Measurements from ENCODE around the gene MATCAP1.

The MATCAP1 gene

GRCh38 chr16:67207249-67208091, 23.7 kb upstream of the MATCAP1 start:
- no peak for DNase-seq (ENCODE audit: low spot score)

GRCh38 chr16:67206838-67207248, 23.1 kb upstream of the MATCAP1 start:
- no peak for DNase-seq (ENCODE audit: low spot score)

DNA sequence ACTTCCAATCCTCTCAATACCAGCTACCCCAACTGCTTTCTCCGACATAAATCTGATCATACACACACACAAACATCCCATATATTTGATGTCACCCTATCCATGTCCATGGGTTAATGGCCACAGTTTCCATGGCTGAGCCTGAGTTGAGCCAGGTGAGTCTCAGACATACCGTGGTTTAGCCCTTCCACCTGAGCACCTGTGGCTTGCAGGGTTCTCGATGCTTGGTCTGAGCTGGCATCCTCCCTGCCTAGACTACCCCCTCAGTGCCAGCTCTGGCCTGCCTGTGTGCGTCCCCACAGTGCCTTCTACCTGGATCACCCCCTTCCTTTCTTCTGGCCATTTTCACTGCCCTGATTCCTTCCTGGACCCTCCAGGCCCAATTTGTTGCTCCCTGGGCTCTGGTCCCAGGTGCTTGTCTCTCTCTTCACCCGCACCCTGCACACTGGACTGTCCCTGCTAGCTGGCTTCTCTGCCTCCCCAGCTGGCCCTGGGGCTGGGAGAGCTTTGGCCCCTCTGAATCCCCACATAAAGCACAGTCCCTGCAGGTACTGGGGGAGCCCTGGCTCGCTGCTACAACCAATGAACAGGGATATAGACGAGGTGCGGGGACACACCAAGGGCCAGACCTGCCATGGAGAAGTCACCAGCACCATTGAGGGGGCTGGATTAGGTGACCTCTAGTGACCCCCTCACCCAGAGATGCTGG, 22.5 kb upstream of the MATCAP1 start:
- no peak for DNase-seq (ENCODE audit: low spot score)

DNA sequence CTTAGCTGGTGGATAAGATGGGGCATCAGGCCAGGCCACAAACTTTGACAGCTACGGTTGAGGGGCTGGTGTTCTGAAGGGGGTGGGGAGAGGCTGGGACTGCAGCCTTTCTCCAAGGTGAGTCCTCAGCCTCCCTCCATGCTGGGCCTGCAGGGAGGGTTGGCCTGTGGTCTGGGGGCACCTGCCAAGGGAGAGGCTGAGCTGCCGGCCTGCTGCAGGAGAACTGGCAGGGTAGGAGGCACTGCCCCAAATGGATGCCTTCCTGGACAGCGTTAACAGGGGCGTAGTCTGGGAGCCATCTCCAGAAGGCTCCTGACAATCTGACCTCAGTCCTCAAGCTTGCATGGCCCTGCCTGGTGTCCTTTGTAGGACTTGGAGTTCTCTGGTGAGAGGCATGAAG, 20.3 kb upstream of the MATCAP1 start:
- no peak for DNase-seq (ENCODE audit: low spot score)

DNA sequence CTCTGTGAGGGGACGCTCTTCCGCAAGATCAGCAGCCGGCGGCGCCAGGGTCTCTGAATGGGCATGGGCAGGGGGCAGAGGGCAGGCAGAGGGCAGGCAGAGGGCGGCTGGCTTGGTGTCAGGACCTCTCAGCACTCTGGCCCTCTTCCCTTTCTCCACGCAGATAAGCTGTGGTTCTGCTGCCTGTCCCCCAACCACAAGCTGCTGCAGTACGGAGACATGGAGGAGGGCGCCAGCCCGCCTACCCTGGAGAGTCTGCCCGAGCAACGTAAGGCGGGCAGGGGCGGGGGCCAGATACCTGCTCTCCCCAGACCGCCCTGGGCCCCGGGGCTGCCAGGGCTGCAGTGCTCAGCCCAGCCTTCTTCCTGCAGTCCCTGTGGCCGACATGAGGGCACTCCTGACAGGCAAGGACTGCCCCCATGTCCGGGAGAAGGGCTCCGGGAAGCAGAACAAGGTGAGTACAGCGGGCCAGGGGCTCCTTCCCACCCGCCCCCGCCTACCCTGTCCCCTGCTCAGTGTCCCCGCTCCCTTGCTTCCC, 19.3 kb upstream of the MATCAP1 start:
- no peak for DNase-seq (ENCODE audit: low spot score)

GRCh38 chr16:67202426-67202825, 18.7 kb upstream of the MATCAP1 start:
- no peak for DNase-seq (ENCODE audit: low spot score)

GRCh38 chr16:67201411-67202345, 17.9 kb upstream of the MATCAP1 start:
- no peak for DNase-seq (ENCODE audit: low spot score)

- no peak for DNase-seq (ENCODE audit: low spot score)
These were observed 16.7 kb upstream of the MATCAP1 start for GRCh38 chr16:67200491-67200890.

DNA sequence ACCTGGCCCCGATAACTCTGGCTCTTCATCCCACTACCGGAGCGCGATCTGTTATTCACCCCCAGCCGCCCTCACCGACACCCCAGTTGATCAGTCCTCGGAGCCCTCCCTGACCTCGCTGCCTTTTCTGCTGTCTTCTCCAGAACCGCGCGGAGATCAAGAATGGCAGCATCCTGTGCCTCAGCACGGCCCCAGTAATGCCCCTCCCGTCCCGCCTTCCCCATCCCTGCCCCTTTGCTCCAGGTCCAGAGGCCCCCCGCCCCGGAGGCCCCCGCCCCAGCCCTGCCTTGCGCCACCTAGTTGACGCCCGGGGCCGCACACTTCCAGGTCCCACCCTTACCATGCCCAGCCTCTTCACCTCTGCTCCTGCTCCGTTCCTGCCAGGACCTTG, 16.0 kb upstream of the MATCAP1 start:
- no peak for DNase-seq (ENCODE audit: low spot score)

- DNase-seq (ENCODE audit: low spot score): no peak
These were observed 15.4 kb upstream of the MATCAP1 start, which contains the start of gene ELMO3 for GRCh38 chr16:67199011-67199807. ELMO3 (plus strand) TSS chr16:67199131; CDS start chr16:67199327, 196 bp downstream.

DNA sequence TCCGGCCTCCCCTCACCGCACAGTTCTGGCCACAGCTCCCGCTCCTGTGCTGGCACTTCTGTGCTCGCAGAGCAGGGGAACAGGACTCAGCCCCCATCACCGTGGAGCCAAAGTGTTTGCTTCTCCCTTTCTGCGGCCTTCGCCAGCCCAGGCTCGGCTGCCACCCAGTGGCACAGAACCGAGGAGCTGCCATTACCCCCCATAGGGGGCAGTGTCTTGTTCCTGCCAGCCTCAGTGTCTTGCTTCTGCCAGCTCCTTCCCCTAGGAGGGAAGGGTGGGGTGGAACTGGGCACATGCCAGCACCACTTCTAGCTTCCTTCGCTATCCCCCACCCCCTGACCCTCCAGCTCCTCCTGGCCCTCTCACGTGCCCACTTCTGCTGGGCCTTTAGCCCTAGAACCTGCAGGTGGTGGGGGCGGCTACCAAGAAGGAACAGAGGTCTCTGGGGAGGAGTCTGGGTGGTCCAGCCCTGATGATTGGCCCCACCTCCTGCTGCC, 14.5 kb upstream of the MATCAP1 start:
- DNase-seq (ENCODE audit: low spot score): no peak

GRCh38 chr16:67197704-67198103, 13.9 kb upstream of the MATCAP1 start:
- DNase-seq (ENCODE audit: low spot score): no peak

GRCh38 chr16:67196881-67197280, 13.1 kb upstream of the MATCAP1 start:
- no peak for DNase-seq (ENCODE audit: low spot score)

DNA sequence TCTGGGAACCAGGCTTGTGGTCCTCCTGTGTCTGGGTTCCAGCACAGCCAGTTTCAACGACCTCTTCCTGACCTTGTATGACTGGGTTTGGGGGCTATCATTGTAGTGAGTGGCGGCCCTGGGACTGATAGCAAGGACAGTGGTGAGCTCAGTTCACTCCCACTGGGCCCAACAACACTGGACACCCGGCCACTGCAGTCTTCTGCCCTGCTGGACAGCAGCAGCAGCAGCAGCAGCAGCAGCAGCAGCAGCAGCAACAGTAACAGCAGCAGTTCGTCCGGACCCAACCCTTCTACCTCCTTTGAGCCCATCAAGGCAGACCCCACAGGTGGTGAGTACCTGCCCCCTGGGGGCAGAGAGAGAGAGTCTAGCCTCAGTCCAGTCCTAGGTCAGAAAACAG, 11.9 kb upstream of the MATCAP1 start:
- DNase-seq (ENCODE audit: low spot score): no peak

GRCh38 chr16:67194260-67194659, 10.5 kb upstream of the MATCAP1 start:
- no peak for DNase-seq (ENCODE audit: low spot score)

GRCh38 chr16:67193536-67193935, 9.8 kb upstream of the MATCAP1 start:
- no peak for DNase-seq (ENCODE audit: low spot score)

DNA sequence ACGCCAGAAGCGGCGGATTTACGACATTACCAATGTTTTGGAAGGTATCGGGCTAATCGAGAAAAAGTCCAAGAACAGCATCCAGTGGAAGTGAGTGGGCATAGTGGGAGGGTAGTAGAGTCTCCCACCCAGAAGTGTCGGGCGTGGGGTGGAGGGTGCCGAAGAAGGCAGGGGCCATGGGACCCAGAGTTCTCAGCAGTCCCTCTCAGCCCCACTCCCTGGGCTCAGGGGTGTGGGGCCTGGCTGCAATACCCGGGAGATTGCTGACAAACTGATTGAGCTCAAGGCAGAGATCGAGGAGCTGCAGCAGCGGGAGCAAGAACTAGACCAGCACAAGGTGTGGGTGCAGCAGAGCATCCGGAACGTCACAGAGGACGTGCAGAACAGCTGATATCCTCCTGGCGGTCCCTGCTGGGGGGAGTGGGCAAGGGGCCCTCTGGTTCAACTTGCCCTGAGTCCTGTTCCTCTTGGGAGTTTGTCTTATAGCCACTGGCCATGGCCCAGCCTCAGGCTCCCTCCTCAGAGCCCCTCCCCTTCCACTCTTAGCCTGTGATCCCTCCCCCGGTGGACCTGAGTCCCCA, 9.1 kb upstream of the MATCAP1 start:
- no peak for DNase-seq (ENCODE audit: low spot score)

GRCh38 chr16:67191995-67192681, 8.4 kb upstream of the MATCAP1 start, which contains the start of gene E2F4:
E2F4 (plus strand) TSS chr16:67192155; CDS start chr16:67192228, 73 bp downstream.
- peak; percentile 85 for DNase-seq (ENCODE audit: low spot score)

- no peak for DNase-seq (ENCODE audit: low spot score)
These were observed 7.7 kb upstream of the MATCAP1 start for GRCh38 chr16:67191411-67191994.

Data from CD4-positive, alpha-beta T cell treated with Interleukin-6 at 100 ng/mL for 8 hours (primary cell).